NOMO-1 treated with DMSO at 0.1 percent for 48 hours (cell line): ENCODE measurements around the gene TTL.
A peak's percentile ranks its signal among the peaks of the same experiment; 100 is the strongest.
"Not testable (repeated sequence)": the region's sequence is repeated elsewhere in the genome, so short reads cannot be mapped to it uniquely, and the experiment has no call there.

Experiments
- DNase-seq: peaks from one replicate; lab custom pipeline; 2025; ENCODE audit not compliant: unreplicated experiment; lab: John Stamatoyannopoulos, UW

Gene TTL

DNA sequence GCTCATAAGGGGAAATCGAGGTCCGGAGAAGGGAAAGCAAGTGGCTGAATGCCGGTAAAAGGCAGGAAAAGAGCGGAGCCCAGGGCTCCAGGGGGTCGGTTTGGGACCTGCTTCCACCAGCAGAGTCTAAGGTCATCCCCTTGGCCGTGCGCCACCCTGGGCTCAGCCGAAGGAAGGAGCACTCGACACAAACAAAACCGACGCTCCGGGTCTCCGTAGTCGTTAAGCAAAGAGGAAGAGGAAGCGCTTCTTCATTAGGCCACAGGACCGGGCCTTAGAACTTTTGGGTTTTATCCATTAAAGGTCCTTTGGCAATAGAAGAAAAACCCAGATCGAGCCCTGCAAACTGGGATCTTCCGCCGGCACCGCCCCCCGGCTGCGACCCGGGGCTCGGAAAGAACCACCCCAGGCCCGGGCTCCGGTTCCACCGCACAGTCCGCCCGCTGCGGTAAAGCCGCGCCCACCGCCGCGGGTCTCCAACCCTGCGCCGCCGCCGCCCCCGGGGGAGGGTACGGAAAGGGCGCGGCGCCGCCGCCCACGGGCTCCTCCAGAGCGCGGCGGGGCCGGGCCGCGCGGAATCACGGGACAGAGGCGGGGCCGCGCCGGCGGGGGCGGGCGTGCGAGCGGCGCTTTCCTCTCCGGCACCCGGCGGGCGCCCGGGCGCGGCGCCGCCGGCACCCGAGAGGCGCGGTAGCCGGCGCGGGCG is at the start of gene TTL:
TTL (plus strand) TSS at position 629 of the 706 bp plus-strand sequence. CDS start 189 bp downstream, outside the sequence.
- DNase-seq, result peak; percentile 67

DNA sequence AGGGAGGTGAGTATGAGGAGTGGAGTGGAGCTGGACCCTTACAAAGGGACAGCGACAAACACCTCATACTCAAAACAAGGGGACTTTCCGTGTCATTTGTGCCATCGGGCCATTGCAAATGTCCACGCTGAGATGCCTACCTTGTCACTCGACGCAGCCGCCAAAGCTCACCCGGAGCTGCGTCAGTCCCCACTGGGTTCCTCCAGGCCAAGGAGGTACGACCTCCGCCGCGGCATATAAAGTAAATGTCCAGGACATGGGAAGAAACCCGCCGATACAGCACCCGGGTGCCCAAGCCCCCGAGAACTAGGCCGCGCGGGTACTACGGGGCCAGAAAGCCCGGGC is 49.6 kb upstream of the TTL start:
- not testable (repeated sequence) for DNase-seq

DNA sequence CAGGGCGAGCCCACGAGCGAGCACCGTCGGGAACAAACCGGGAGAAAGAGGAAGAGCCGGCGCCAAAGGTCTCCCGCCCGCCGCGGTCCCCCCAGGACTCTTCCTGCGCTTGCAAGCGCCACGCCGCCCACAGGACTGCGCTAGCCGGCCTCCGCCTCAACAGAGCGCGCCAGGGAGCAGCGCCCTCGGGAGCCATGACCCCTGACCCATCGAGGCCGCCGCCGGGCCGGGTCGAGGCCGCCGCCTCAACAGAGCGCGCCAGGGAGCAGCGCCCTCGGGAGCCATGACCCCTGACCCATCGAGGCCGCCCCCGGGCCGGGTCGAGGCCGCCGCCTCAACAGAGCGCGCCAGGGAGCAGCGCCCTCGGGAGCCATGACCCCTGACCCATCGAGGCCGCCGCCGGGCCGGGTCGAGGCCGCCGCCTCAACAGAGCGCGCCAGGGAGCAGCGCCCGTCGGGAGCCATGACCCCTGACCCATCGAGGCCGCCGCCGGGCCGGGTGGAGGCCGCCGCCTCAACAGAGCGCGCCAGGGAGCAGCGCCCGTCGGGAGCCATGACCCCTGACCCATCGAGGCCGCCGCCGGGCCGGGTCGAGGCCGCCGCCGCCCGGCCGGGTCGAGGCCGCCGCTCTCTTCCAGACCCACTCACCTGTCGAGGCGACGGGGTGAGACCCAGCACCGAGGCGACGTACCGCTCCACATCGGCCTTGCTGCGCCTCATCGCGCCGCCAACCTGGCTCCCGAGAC is 49.0 kb upstream of the TTL start:
- DNase-seq, result not testable (repeated sequence)

DNA sequence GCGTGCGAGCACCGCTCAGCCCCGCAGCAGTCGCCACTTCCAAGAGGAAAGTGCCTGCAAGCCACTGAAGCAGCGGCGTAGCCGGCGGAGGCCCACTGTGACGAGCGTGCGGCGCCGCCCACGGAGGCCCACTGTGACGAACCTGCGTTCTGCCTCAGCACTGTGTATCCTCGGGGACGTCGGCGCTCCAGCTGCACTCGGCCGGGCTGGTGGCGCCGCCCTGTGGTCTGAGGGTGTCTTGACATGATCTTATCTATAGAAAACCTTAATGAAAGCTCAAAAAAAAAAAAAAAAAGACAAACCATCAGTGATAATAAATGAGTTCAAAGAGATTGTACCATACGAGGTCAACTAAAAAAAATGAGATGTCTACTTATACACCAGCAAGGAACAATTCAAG is 48.5 kb upstream of the TTL start, which contains the start of gene RGPD8:
RGPD8 (minus strand) TSS at position 166 of the 400 bp plus-strand sequence. CDS start 192 bp downstream, outside the sequence.
- not testable (repeated sequence) for DNase-seq

DNA sequence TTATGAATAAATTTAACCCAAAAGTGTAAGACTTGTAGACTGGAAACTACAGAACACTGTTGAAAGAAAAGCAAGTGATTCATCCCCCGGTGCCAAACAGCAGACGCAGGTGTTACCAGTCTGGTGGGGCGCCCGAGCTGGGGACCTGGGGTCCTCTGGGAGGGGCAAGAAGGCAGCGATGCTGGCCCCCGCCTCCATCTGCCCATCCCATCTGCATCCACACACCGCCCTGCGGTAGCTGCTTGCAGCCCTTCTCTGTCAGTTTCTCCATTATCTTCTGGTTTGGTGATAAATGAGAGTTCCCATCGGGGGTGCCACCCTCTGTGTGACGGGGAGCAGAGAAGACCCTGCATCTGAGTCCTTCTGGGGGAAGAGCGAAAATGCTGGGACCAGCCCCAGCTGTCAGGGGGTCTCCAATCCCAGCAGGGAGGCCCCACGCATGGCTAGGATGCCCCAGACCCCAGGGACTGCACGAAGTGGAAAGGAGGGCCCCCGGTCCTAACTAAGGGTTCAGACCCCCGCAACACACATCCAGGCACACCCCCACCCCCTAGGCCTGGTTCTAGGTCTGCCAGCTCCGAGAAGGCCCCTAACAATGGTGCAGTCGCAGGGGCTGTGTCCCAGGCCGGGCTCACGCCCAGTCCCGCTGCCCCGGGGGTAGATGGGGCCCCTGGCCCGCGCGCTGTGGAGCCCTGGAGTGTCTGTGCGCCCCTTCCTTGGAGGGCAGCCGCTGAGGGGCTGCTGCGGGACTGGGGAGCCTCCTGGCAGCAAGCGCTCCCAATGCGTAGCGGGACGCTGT is 47.8 kb upstream of the TTL start:
- no peak for DNase-seq

DNA sequence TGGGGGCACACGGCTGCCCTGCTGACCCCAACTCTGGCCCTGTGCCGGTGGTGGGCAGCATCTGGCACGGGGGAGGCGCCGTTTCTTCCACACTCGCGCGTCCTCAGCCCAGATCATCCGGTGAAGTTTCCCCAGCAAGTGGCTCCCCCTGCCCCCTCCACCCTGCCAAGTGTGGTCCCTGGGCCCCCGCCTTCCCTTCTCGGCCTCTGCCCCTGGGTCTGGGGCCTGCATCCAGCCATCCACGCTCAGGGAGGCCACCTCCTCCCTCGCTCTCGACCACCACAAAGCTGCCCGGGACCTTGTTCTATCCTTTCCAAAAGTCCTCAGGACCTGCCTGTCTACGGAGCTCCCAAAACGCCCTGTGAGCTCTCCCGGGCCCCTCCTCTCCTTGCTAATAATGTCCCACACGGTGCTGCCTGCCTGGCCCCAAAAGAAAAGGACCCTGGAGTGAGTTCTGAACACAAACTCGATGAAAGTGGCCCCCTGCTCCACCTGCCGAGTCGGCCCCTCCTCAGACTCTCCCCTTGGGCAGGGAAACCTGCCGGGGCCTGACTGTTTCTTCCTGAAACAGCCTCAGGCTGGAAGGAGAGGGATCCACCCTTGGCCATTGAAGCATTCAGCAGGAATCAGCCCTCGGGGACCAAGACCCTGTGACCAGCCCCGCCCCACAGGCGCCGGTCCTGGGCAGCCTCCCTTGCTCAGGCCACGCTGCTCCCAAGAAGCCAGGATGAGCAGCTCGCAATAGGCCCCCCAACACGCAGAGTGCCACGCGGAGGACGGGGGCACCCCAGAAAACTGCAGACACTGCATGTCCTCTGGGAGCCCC is 46.9 kb upstream of the TTL start:
- DNase-seq, result not testable (repeated sequence)

DNA sequence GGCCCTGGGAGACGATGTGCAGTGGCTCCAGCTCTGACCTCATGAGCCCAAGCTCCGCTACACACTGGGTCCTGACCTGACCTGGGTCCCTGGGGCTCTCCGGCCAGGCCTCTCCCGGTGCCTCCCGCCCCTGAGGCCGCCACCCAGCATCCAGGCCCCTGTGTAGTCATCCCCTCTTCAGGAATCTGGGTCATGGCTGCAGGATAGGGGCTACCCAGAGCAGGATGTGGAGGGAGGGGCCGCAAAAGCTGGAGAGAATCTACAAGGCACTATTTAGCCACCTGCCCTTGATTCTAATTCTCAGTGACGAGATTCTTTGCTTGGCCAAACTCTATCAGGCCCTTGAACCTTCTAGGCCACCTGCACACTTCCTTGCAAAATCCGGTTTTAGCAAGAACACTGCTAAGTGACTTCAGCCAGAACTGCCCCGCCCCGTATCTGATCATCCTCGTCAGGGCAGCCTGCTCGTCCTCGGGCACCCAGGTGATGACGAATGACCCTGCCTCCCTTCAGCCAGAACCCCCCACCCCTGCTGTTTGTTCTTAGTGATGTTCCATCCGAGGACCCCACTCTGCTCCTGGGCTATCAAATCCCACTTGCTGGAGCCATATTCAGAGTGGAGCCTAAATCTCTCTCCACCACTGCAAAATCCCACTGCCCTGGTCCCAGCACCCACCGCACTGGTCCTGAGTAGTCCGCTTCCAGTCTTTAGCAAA is 46.1 kb upstream of the TTL start:
- DNase-seq, result not testable (repeated sequence)

DNA sequence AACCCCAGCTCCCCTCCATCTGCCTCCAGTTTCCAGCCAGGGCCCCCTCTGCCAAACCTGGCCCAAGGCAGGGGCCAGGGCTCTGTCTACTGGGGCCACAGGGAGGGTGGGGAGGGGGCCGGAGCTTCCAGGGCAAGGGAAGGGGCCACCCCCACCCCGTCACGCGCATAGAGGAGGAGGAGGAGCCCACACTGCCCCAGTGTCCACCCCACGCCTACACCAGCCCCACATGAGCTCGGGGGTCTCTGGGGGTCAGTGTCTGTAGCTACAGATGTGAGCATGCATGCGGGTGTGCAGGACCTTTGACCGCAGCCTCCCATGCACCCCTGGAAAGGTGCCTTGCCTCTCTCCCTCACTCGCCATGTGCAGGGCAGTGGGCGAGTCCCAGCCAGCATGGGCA is 45.0 kb upstream of the TTL start:
- not testable (repeated sequence) for DNase-seq

DNA sequence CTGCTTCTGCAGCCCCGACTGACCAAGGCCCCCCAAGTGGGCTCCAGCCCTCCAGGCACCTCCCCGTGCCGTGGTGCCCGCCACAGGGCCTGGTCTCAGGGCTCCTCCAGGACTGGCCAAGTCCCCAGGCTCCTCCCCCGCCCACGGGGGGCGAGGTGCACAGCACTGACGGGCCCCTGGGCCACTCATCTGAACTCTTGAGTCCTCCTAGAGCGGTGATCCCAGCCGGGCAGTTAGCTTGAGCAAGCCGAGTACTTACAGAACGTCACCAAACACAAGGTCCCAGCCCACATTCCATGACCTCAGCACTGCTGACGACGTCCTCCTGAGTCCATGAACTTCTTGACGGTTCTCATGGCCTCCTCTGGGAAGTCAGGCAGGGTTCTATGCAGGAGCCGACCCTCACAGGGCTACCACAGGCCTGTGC is 44.5 kb upstream of the TTL start:
- not testable (repeated sequence) for DNase-seq

DNA sequence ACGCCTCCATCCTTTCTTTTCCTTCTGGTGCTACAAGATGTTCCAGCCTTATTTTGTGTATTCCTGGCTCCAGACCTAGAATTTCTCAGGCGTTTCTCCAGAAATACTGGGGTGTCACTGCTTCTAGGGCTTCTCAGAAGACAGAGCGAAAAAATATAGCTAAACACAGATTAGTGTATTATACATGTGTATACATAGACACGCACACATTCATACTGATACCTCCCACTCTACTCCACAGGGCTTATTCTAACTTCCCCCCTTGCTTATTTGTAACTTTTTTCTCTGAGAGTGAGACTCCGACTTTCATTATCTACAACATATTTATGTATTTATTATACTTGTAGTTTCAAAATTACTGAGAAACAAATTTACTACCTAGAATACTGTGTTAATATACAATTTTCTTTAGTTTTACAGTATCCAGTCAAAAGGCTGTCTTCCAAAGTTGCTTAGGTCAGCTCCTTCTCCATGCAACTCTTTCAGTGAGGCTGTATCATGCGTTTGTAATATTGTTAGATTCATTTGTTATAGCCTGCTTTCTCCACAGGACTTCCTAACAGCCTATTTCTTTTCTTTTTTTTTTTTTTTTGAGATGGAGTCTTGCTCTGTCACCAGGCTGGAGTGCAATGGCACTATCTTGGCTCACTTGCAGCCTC is 43.2 kb upstream of the TTL start:
- DNase-seq, result not testable (repeated sequence)

DNA sequence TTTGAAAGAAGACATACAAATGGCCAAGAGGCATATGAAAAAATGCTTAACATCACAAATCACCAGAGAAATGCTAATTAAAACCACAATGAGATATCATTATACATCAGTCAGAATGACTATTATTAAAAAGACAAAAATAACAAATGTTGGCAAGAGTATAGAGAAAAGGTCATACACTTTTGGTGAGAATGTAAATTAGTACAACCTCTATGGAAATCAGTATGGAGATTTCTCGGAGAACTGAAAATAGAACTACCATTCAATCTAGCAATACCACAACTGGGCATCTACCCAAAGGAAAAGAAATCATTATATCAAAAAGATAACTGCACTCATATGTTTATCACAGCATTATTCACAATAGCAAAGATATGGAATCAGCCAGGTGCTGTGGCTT is 37.7 kb upstream of the TTL start:
- not testable (repeated sequence) for DNase-seq

DNA sequence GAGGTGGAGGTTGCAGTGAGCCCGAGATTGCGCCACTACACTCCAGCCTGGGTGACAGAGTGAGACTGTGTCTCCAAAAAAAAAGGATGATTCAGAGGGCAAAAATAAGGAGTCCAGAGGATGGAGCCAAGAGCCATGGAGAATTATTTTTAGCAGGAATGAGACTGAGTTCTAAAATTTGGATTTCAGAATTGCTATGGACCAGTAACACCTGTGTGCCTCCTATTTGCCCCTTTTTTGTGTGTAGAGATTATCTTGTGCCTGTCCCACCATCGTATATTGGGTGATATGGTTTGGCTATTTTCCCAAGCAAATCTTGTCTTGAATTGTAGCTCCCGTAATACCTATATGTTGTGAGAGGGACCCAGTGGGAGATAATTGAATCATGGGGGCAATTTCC is 32.1 kb upstream of the TTL start:
- DNase-seq, result no peak

DNA sequence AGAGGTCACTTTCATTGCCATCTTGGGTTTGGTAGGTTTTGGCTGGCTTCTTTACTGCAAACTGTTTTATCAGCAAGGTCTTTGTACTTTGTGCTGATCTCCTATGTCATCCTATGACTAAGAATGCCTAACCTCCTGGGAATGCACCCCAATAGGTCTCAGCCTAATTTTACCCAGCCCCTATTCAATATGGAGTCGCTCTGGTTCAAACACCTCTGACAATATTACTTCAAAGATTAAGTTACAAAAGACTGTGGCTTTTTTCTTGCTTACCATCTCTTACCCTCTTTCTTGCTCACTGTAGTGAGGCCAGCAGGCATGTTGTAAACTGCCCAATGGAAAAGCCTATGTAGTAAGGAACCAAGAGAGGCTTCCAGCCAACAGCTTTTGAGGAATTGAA is 30.6 kb upstream of the TTL start:
- no peak for DNase-seq

DNA sequence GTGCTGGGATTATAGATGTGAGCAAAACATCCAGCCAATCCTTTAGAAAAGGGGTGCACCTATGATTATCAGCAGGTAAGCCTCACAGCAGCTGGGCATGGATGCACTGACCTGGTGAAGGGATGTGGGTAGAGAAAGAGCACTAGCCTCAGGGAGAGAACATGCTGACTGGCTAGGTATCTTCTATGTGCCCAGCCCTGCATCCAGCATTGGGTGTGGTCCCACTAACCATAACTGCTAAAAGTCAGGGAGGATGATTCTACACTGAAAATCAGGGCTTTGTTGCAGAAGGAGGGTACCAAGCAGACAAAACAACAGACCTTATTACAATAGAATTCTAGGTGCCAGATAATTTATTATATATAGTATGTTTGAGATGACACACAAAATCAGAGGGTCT is 27.4 kb upstream of the TTL start:
- DNase-seq, result no peak

DNA sequence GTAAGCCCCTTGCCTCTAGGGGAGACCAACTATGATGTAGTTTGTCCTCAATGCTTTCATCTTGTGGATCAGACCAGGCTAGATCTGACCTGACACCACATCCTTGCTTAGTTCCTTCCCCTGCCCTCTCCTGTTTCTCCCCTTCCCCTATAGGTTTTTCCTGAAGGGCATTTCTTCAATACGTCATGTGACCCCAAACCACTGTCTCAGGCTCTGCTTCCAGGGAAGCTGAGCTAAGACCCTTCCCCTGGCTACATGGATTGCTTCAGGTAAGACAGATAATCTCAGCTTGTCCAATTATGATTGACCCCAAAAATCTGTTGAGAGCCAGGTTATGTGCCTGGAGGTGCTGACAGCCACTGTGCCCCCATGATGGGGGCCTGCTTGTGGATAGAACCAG is 22.6 kb upstream of the TTL start:
- DNase-seq, result no peak

DNA sequence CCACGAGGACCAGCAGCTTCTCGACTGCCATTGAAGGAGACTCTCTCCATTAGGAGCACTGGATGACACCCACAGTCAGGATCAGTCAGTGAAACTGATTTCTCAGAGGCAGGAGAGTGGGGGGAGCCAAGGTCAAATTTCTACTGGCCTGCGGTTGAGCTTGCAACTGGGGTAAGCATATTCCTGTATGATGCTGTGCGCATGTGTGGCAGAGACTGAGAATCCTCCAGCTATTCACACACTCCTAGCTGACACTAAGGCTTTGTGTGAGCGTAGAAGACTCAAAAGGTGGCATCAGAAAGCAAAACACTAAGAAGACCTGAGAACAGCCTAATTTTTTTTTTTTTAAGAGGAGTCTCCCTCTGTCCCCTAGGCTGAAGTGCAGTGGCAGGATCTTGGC is 19.8 kb upstream of the TTL start:
- no peak for DNase-seq

DNA sequence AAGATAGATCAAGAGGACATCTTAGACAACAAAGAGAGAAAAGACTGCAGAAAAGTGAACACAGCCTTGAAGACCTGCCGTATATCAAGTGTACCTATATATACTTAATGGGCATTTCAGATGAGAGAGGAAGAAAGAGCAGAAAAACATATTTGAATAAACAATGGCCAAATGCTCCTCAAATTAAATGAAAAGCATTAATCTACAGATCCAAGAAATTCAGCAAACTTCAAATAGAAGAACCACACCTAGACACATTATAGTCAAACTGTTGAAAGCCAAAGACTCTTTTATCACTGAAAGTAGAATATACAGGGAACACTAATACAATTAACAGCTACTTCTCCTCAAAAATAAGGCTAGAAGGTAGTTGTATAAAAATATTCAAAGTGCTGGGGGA is 18.7 kb upstream of the TTL start:
- no peak for DNase-seq

DNA sequence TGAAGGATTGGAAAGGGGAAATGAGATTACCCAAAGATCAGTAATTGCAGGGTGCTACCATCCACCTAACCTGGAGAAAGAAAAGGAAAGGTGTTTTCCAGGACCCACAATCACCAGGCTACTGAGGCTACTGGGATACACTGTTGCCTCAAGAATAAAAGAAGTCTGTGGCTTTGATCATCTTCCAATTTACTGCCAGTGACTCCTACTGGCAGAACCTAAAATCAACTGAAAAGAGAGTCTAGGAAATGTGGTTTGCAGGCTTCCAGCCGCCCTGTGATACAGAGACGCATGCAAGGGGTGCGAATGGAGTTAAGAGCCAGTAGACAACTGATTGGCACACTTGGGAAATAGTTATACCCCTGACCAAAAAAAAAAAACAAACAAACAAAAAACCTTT is 16.6 kb upstream of the TTL start:
- no peak for DNase-seq

DNA sequence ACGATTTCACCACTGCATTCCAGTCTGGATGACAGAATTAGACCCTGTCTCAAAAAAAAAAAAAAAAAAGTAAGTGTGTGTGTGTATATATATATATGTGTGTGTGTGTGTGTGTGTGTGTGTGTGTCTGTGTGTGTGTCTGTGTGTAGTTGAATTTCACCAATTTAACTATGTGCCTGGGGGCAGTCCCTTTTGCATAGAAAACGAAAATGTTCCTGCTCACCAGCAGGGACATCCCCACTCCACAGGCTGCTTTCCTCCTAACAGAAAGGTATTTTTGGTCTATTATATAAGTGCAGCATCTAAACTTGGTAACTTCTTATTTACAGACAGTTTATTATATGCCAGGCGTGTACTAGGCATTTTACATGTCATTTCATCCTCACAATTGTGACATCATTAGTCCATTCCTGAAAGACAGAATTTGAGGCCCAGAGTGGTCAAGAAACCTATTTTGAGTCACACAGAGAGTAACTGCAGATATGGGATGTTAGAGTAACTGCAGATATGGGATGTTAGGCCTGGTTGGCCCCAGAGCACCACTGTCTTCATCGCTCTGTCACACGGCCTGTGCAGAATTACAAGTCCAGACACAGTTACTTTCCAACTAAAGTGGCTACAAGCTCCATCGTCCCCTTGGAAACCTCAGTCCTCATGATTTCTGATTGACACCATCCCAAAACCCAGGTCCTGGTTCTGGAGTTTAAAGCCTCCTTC is 9.3 kb upstream of the TTL start:
- DNase-seq, result no peak
